PC-9 (cell line): ENCODE results near the gene SPATA31C1. TPM values are rescaled to one million over a fixed set of nuclear protein-coding genes. Genes with fewer than 3 reads are reported as not detected.
"Not testable (repeated sequence)": the region's sequence is repeated elsewhere in the genome, so short reads cannot be mapped to it uniquely, and the experiment has no call there.

Experiments
- Bru-seq: library from RNA; stranded (reverse); fragments of 400-500 nt; gene quantifications from one replicate; lab custom pipeline; 2021; lab: Mats Ljungman, UMichigan
- BruChase-seq, 2 experiments: library from RNA; stranded (reverse); fragments of 400-500 nt; gene quantifications; one replicate each; lab custom pipeline; 2021; lab: Mats Ljungman, UMichigan
- BruUV-seq: library from RNA; stranded (reverse); fragments of 400-500 nt; replicated peaks from 2 replicates; lab custom pipeline; 2021; lab: Mats Ljungman, UMichigan
- CTCF ChIA-PET: fragments of 300-600 bp; sonication (Branson Sonifier 250); formaldehyde crosslinking; loops from one replicate; lab custom pipeline; 2022; ENCODE audit warnings: antibody characterized with exemption; lab: Charles Lee
- POLR2A ChIA-PET: fragments of 300-600 bp; sonication (Branson Sonifier 250); formaldehyde crosslinking; loops from one replicate; lab custom pipeline; 2022; ENCODE audit warnings: antibody characterized with exemption; ENCODE audit not compliant: unreplicated experiment; lab: Charles Lee
- DNase-seq, 2 experiments: peaks; one replicate each; pipeline versions ENCODE4 v3.0.0 to v3.0.0-alpha.2; 2015 to 2022; ENCODE audit warnings: mixed read lengths in 1 of 2
- H2AFZ ChIP-seq: fragments of 200-600 bp; sonication (generic); 2 replicates; pipeline ENCODE4 v1.8.1; 2017; ENCODE audit warnings: antibody characterized with exemption
- H3F3A ChIP-seq: fragments of 200-600 bp; sonication (generic); 2 replicates; pipeline ENCODE4 v1.8.1; 2017; ENCODE audit warnings: antibody characterized with exemption, mild to moderate bottlenecking, low read depth; ENCODE audit not compliant: insufficient read depth
- H3K27ac ChIP-seq: fragments of 200-600 bp; sonication (generic); 2 replicates; pipeline ENCODE4 v1.6.1; 2016; ENCODE audit warnings: mixed run types
- H3K27me3 ChIP-seq: fragments of 200-600 bp; sonication (generic); 2 replicates; pipeline ENCODE4 v1.6.1; 2016; ENCODE audit warnings: low read depth, mixed run types; ENCODE audit not compliant: insufficient read depth
- H3K36me3 ChIP-seq: fragments of 200-600 bp; sonication (generic); 2 replicates; pipeline ENCODE4 v1.6.1; 2016; ENCODE audit warnings: low read depth, mixed run types
- H3K4me1 ChIP-seq: fragments of 200-600 bp; sonication (generic); replicated peaks from 2 replicates; pipeline ENCODE4 v1.6.1; 2016; ENCODE audit warnings: mixed run types; ENCODE audit not compliant: insufficient read depth
- H3K4me2 ChIP-seq: fragments of 200-600 bp; sonication (generic); 2 replicates; pipeline ENCODE4 v1.6.1; 2017; ENCODE audit warnings: mixed run types
- H3K4me3 ChIP-seq: fragments of 200-600 bp; sonication (generic); 2 replicates; pipeline ENCODE4 v1.6.1; 2016; ENCODE audit warnings: mixed run types
- H3K79me2 ChIP-seq: fragments of 200-600 bp; sonication (generic); 2 replicates; pipeline ENCODE4 v1.6.1; 2017; ENCODE audit warnings: low read depth, mixed run types
- H3K9me2 ChIP-seq: fragments of 200-600 bp; sonication (generic); 2 replicates; pipeline ENCODE4 v1.8.1; 2017; ENCODE audit warnings: mild to moderate bottlenecking; ENCODE audit not compliant: insufficient read depth
- H3K9me3 ChIP-seq: fragments of 200-600 bp; sonication (generic); 2 replicates; pipeline ENCODE4 v1.8.1; 2016; ENCODE audit warnings: low read depth; ENCODE audit not compliant: insufficient read depth
- H4K20me1 ChIP-seq: fragments of 200-600 bp; sonication (generic); 2 replicates; pipeline ENCODE4 v1.8.1; 2017; ENCODE audit not compliant: insufficient read depth
- CTCF ChIP-seq: fragments of 200-600 bp; sonication (generic); conservative IDR thresholded peaks from 2 replicates; pipeline ENCODE4 v1.6.1; 2017; ENCODE audit warnings: mixed run types, antibody characterized with exemption, mild to moderate bottlenecking, moderate library complexity
- EZH2 ChIP-seq: fragments of 200-600 bp; sonication (generic); IDR thresholded peaks from 2 replicates; pipeline ENCODE4 v1.8.0; 2017; ENCODE audit warnings: antibody characterized with exemption, low read depth
- intact Hi-C: fragments of 100-400 bp; cut with micrococcal nuclease; formaldehyde crosslinking; loops from one replicate; pipeline ENCODE4 v1.10.0; 2022; ENCODE audit not compliant: unreplicated experiment
- long read RNA-seq: library from polyadenylated mRNA; stranded (forward); transcript quantifications from one replicate; pipeline ENCODE4 v2.0.0, GENCODE V29; 2022
- total RNA-seq: library from RNA; stranded (reverse); gene quantifications from 2 replicates; pipeline ENCODE4 v1.2.3, GENCODE V29; 2021

SPATA31C1 gene
- total RNA-seq (not detected in 2 replicates), Bru-seq, nascent RNA (not detected), BruChase-seq, experiment 1, labeled RNA remaining after a 2-hour chase (not detected), BruChase-seq, experiment 2, labeled RNA remaining after a 6-hour chase (not detected)
- long read RNA-seq, result 0 reads

GRCh38 chr9:87917662-87918061 lies at the start of gene SPATA31C1:
TSS of gene SPATA31C1 (plus strand) at chr9:87917962.
- H2AFZ ChIP-seq, H3K27ac ChIP-seq, H3K79me2 ChIP-seq, POLR2A ChIA-PET, H3K4me3 ChIP-seq, H3F3A ChIP-seq, H3K4me2 ChIP-seq, H3K9me2 ChIP-seq, H3K9me3 ChIP-seq, H3K36me3 ChIP-seq, H4K20me1 ChIP-seq, intact Hi-C loops, CTCF ChIA-PET, H3K27me3 ChIP-seq, DNase-seq, BruUV-seq, H3K4me1 ChIP-seq: not testable (repeated sequence)

GRCh38 chr9:87868175-87868574 lies 49.6 kb upstream of the SPATA31C1 start:
- intact Hi-C loops, result no loop called here
- no TSS peak for BruUV-seq
- Histone ChIP-seq H3K9me3 (no peaks in the 10 kb centered on the region), H3K4me3 (no peak overlapping the region), H2AFZ (no peak overlapping the region), H3K36me3 (no peaks in the 10 kb centered on the region), H3F3A (peaks cover 9% of the 10 kb centered on the region; the same call in 1 of the 2 replicates), H3K27me3 (no peaks in the 10 kb centered on the region), H3K9me2 (no peaks in the 10 kb centered on the region), H3K4me2 (no peak overlapping the region), H3K27ac (no peak overlapping the region), H3K79me2 (no peaks in the 10 kb centered on the region), H3K4me1 (peaks cover 20% of the 10 kb centered on the region), H4K20me1 (no peaks in the 10 kb centered on the region)
- no peak for DNase-seq
- TF ChIP-seq CTCF, result no peak
- no peak for TF ChIP-seq EZH2
- ChIA-PET POLR2A (no interaction called here), CTCF (no interaction called here)

- Histone ChIP-seq H3F3A (peaks cover 5% of the 10 kb centered on the region; the same call in 1 of the 2 replicates), H3K79me2 (no peaks in the 10 kb centered on the region), H4K20me1 (no peaks in the 10 kb centered on the region), H3K9me2 (no peaks in the 10 kb centered on the region), H3K27me3 (no peaks in the 10 kb centered on the region), H3K4me1 (peaks cover 15% of the 10 kb centered on the region), H2AFZ (no peak overlapping the region), H3K27ac (no peak overlapping the region), H3K36me3 (no peaks in the 10 kb centered on the region), H3K4me3 (no peak overlapping the region), H3K9me3 (no peaks in the 10 kb centered on the region), H3K4me2 (no peak overlapping the region)
- DNase-seq, result no peak
- intact Hi-C loops, result no loop called here
- ChIA-PET CTCF (no interaction called here), POLR2A (no interaction called here)
- TF ChIP-seq CTCF (no peak), EZH2 (no peak)
- BruUV-seq, result no TSS peak
Measured at GRCh38 chr9:87868635-87869034, 49.1 kb upstream of the SPATA31C1 start.

GRCh38 chr9:87869082-87869481 lies 48.7 kb upstream of the SPATA31C1 start:
- Histone ChIP-seq H3K79me2 (no peaks in the 10 kb centered on the region), H3K9me3 (no peaks in the 10 kb centered on the region)

More at GRCh38 chr9:87869082-87869481, 48.7 kb upstream of the SPATA31C1 start:
- Histone ChIP-seq H3K27ac (no peak overlapping the region), H2AFZ (no peak overlapping the region), H3K9me2 (no peaks in the 10 kb centered on the region), H3K27me3 (no peaks in the 10 kb centered on the region), H3F3A (peaks cover under 1% of the 10 kb centered on the region; the same call in 1 of the 2 replicates), H3K4me3 (no peak overlapping the region), H3K36me3 (no peaks in the 10 kb centered on the region), H3K4me2 (no peak overlapping the region), H4K20me1 (no peaks in the 10 kb centered on the region), H3K4me1 (peaks cover 11% of the 10 kb centered on the region)
- DNase-seq, result no peak
- CTCF ChIA-PET, result no interaction called here
- no TSS peak for BruUV-seq
- POLR2A ChIA-PET, result no interaction called here
- intact Hi-C loops, result no loop called here
- TF ChIP-seq EZH2 (no peak), CTCF (no peak)
